Activated T-helper 17 cell treated with anti-CD3 and anti-CD28 coated beads, Interleukin-2, amount 50 U/mL, for 72 hours (primary cell): ENCODE data around the gene MTG2. TPM values are rescaled to one million over a fixed set of nuclear protein-coding genes. Genes with fewer than 3 reads are reported as not detected.

Experiments
- ATAC-seq: fragments of 150-1000 bp; cut with Tn5 transposase; replicated peaks from 2 replicates; pipeline ENCODE4 v1.10.0; 2021; ENCODE audit warnings: mild to moderate bottlenecking, moderate library complexity
- H3K27ac Mint-ChIP-seq: one replicate; pipeline ENCODE4 v1.8.0; 2022; ENCODE audit warnings: mixed read lengths
- H3K27me3 Mint-ChIP-seq: one replicate; pipeline ENCODE4 v1.8.0; 2022; ENCODE audit warnings: mixed read lengths
- H3K36me3 Mint-ChIP-seq: one replicate; pipeline ENCODE4 v1.8.0; 2022; ENCODE audit warnings: low read depth, mild to moderate bottlenecking, mixed read lengths
- H3K4me1 Mint-ChIP-seq: one replicate; pipeline ENCODE4 v1.8.0; 2022; ENCODE audit warnings: mixed read lengths
- H3K4me3 Mint-ChIP-seq: one replicate; pipeline ENCODE4 v1.8.0; 2022; ENCODE audit warnings: mild to moderate bottlenecking, mixed read lengths
- H3K9me3 Mint-ChIP-seq: one replicate; pipeline ENCODE4 v1.8.0; 2022; ENCODE audit warnings: mixed read lengths
- total RNA-seq, 2 donors: library from RNA; stranded (reverse); gene quantifications; one replicate each; pipeline ENCODE4 v1.2.3, GENCODE V29; 2022

MTG2 gene
- 10 to 100 TPM; 19.7 to 40.2 TPM for total RNA-seq

GRCh38 chr20:62182469-62183425 lies at the start of gene MTG2:
Gene MTG2, plus strand, starts transcription at chr20:62183028. Its CDS starts 10,393 bp downstream, at chr20:62193421.
- H3K27me3 Mint-ChIP-seq: no peaks in the 10 kb centered on the region
- H3K36me3 Mint-ChIP-seq: peaks cover 9% of the 10 kb centered on the region
- peak; percentile 98 for ATAC-seq
- peaks cover 18% of the 10 kb centered on the region for H3K4me1 Mint-ChIP-seq
- H3K27ac Mint-ChIP-seq: peak within 1 kb of the TSS; percentile 91
- no peaks in the 10 kb centered on the region for H3K9me3 Mint-ChIP-seq
- peak within 1 kb of the TSS; percentile 87 for H3K4me3 Mint-ChIP-seq

DNA sequence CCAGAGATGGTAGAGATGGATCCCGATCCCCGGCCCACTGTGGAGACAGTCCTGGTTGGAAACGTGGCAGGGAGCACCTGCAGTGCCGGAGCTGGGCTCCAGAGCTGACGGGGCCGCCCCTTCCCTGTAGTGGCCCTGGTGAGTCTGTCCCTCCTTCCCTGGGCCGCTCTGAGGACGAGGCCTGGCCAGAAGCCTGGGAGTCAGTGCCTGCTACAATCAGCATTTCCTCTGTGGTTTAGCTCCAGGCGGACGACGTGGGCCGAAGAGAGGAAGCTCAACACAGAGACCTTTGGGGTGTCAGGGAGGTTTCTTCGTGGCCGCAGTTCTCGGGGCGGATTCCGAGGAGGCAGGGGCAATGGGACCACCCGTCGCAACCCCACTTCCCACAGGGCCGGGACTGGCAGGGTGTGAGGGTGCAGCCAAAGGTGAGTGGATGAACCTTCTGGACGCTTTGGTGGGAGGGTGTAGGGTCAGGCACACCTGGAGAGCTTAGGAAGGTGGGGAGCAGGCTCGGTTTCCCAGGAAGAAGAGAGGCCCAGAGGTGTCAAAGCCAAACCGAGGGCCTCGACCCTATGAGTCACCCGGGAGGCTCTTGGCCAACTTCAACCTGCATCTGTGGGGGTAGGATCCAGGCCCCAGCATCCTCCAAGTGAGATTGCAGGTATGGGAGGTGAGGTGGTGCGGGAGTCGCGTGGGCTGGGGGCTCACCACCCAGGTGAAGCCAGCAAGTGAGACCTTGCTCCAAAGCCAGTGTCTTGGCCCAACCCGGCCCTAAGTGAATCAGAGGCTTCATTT lies 49.6 kb upstream of the MTG2 start:
- Mint-ChIP-seq H3K4me1 (peaks cover 14% of the 10 kb centered on the region), H3K9me3 (no peaks in the 10 kb centered on the region), H3K4me3 (no peak overlapping the region), H3K36me3 (peaks cover 100% of the 10 kb centered on the region), H3K27ac (no peak overlapping the region), H3K27me3 (no peaks in the 10 kb centered on the region)
- ATAC-seq: no peak

GRCh38 chr20:62133864-62134263 lies 49.0 kb upstream of the MTG2 start:
- no peak overlapping the region for H3K4me3 Mint-ChIP-seq
- H3K27me3 Mint-ChIP-seq: no peaks in the 10 kb centered on the region
- ATAC-seq: no peak
- H3K36me3 Mint-ChIP-seq: peaks cover 100% of the 10 kb centered on the region
- no peaks in the 10 kb centered on the region for H3K9me3 Mint-ChIP-seq
- peaks cover 15% of the 10 kb centered on the region for H3K4me1 Mint-ChIP-seq
- H3K27ac Mint-ChIP-seq: no peak overlapping the region

DNA sequence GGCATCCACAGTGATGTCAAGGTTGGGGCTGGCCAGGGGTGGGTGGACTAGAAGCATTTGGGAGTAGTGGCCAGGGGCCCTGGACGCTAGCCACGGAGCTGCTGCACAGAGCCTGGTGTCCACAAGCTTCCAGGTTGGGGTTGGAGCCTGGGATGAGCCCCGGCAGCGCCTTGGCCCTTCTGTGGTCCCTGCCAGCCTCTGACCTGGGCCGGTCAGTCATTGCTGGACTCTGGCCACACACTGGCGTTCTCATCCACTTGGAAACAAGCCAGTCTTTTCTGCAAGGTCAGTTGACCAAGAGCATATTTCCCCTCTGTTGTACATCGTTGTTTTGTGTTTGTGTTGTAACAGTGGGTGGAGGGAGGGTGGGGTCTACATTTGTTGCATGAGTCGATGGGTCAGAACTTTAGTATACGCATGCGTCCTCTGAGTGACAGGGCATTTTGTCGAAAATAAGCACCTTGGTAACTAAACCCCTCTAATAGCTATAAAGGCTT lies 48.0 kb upstream of the MTG2 start:
- no peak for ATAC-seq
- Mint-ChIP-seq H3K4me1 (peaks cover 15% of the 10 kb centered on the region), H3K9me3 (no peaks in the 10 kb centered on the region), H3K4me3 (no peak overlapping the region), H3K27me3 (no peaks in the 10 kb centered on the region), H3K27ac (no peak overlapping the region), H3K36me3 (peaks cover 100% of the 10 kb centered on the region)

DNA sequence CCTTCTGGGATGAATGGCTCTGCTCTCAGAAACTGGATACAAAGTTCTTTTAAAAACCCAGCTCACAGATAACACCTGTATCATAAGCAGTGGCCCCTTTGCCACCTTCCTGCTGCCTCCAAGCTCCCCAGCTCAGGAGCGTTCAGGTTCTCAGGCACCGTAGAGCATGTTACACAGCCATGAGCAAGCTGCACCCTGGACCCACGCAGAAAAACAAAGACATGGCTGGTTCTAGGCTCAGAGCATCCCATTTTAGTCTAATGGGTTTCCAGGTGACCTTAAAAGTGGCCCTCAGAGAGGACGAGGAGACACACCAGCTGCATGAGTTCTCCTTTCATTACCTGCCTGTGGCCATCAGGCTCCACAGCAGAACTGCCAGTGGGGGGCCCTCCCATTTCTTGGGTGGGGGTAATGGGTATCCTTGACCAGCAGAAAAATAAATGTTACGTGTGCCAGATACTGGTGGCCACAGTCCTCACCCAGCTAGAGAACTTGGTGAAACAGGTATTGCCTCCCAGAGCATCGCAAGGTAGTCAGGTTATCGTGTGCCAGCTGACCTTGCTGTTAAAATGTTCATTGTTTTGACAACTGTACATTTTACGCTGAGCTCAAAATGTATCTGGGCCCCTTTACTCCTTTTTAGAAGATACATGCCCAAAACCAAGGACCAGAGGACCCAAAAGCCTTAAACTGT lies 47.1 kb upstream of the MTG2 start:
- ATAC-seq: no peak
- Mint-ChIP-seq H3K27me3 (no peaks in the 10 kb centered on the region), H3K27ac (no peak overlapping the region), H3K4me3 (no peak overlapping the region), H3K9me3 (no peaks in the 10 kb centered on the region), H3K36me3 (peaks cover 100% of the 10 kb centered on the region), H3K4me1 (peaks cover 18% of the 10 kb centered on the region)

GRCh38 chr20:62136283-62137091 lies 46.3 kb upstream of the MTG2 start:
- Mint-ChIP-seq H3K4me1 (peaks cover 24% of the 10 kb centered on the region), H3K9me3 (no peaks in the 10 kb centered on the region), H3K36me3 (peaks cover 100% of the 10 kb centered on the region), H3K27me3 (no peaks in the 10 kb centered on the region), H3K27ac (peak overlapping the region; percentile 39), H3K4me3 (no peak overlapping the region)
- peak; percentile 64 for ATAC-seq

GRCh38 chr20:62137092-62137384 lies 45.8 kb upstream of the MTG2 start:
- Mint-ChIP-seq H3K36me3 (peaks cover 100% of the 10 kb centered on the region), H3K9me3 (no peaks in the 10 kb centered on the region), H3K27ac (peak overlapping the region; percentile 39), H3K4me3 (no peak overlapping the region), H3K4me1 (peaks cover 27% of the 10 kb centered on the region), H3K27me3 (no peaks in the 10 kb centered on the region)
- ATAC-seq: no peak

DNA sequence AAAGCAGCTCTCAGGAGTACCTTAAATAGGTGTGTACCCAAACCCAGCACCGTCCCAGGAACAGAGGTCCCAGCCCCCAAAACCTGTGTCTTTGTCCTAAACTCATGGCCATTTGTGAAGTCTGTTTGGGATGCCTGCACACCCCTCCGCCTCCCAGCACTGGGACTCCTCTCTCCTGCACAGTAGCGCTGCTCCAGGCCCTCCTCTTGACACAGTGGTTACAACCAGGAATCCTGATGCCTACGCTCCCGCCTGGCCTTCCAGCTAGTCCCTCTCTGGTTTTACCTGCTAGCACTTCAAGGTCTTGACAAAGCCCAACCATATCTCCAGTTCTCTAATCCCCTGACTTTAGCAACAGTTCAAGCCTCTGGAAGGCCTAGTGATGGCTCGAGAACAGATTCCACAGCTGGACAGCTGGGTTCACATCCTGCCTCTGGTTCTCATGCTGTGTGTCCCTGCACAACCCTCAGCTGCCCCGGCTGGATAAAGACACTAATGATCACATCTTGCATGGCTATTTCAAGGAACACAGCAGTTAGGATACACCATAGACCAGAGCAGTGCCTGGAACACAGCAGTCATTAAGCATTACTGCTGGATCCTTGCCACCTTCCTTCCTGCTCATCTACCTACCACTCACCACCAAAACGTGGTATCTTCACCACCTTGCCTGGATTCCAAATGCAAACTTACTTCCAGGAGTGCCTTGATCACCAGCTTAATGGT lies 45.2 kb upstream of the MTG2 start:
- no peak for ATAC-seq

GRCh38 chr20:62138204-62138543 lies 44.7 kb upstream of the MTG2 start:
- Mint-ChIP-seq H3K4me1 (peaks cover 24% of the 10 kb centered on the region), H3K27ac (peak overlapping the region; percentile 7), H3K4me3 (no peak overlapping the region), H3K9me3 (no peaks in the 10 kb centered on the region), H3K27me3 (no peaks in the 10 kb centered on the region), H3K36me3 (peaks cover 93% of the 10 kb centered on the region)
- no peak for ATAC-seq

More for the DNA sequence above, 45.2 kb upstream of the MTG2 start:
- peaks cover 24% of the 10 kb centered on the region for H3K4me1 Mint-ChIP-seq
- peaks cover 98% of the 10 kb centered on the region for H3K36me3 Mint-ChIP-seq
- H3K27ac Mint-ChIP-seq: peak overlapping the region; percentile 7
- H3K9me3 Mint-ChIP-seq: no peaks in the 10 kb centered on the region
- no peak overlapping the region for H3K4me3 Mint-ChIP-seq
- no peaks in the 10 kb centered on the region for H3K27me3 Mint-ChIP-seq

GRCh38 chr20:62138912-62139311 lies 43.9 kb upstream of the MTG2 start:
- Mint-ChIP-seq H3K27ac (no peak overlapping the region), H3K4me3 (no peak overlapping the region), H3K9me3 (no peaks in the 10 kb centered on the region), H3K4me1 (peaks cover 24% of the 10 kb centered on the region), H3K27me3 (no peaks in the 10 kb centered on the region), H3K36me3 (peaks cover 85% of the 10 kb centered on the region)
- no peak for ATAC-seq

GRCh38 chr20:62139636-62140035 lies 43.2 kb upstream of the MTG2 start:
- H3K27ac Mint-ChIP-seq: no peak overlapping the region
- no peaks in the 10 kb centered on the region for H3K27me3 Mint-ChIP-seq
- H3K4me1 Mint-ChIP-seq: peaks cover 26% of the 10 kb centered on the region
- H3K9me3 Mint-ChIP-seq: no peaks in the 10 kb centered on the region
- ATAC-seq: no peak
- peaks cover 78% of the 10 kb centered on the region for H3K36me3 Mint-ChIP-seq
- no peak overlapping the region for H3K4me3 Mint-ChIP-seq

GRCh38 chr20:62141043-62141396 lies 41.8 kb upstream of the MTG2 start:
- peak overlapping the region; percentile 92 for H3K4me3 Mint-ChIP-seq
- peaks cover 64% of the 10 kb centered on the region for H3K36me3 Mint-ChIP-seq
- peak overlapping the region; percentile 92 for H3K27ac Mint-ChIP-seq
- no peaks in the 10 kb centered on the region for H3K27me3 Mint-ChIP-seq
- no peaks in the 10 kb centered on the region for H3K9me3 Mint-ChIP-seq
- peaks cover 30% of the 10 kb centered on the region for H3K4me1 Mint-ChIP-seq
- no peak for ATAC-seq
